HG03378 (cell line): ENCODE data around the gene HOXD3.

Experiments used
- ATAC-seq: cut with Tn5 transposase; IDR thresholded peaks from one replicate; pipeline ENCODE4 v1.9.1; 2021; ENCODE audit warnings: mild to moderate bottlenecking, moderate library complexity; ENCODE audit not compliant: unreplicated experiment

Gene HOXD3

DNA sequence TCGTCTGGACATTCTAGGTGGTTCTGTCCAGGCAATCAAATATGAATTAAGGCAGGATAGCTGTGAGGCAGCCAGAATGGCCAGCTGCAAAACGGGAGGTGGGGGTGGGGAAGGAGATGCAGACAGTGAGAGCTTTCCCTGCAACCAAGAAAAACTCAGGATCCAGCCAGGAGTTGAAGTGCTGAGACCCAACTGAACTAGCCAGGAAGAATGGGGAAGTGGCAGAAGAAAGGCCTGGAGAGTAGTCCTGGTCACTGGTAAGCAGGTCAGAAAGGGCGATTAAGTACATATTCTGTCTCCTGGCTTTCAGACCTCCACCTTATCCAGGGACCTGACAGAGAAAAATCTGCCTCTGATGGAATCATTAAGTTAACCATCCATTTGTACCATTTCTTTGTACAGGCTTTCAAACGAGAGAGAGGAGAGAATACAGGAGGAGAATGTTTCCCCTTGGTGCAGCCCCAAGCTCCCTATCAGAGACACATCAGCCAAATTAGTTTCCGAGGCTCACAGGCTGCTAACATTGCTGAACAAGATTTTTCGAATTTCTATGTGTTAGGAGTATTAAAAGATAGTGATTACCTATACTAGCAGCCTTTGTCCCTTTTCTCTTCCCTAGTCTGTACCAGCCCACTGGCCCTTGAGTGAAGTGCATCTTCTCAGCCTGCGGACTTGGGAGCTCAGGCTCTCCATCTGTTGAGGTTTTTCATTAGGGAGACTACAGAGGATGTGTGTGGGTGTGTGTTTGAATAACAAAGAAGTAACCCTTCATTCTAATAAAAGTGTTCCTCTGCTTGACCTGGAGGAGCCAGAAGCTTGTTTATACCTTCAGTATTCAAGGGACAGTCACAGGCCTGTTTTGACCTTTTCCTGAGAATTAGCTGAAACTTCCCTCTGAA is 18.9 kb downstream of the HOXD3 start:
- no peak for ATAC-seq

DNA sequence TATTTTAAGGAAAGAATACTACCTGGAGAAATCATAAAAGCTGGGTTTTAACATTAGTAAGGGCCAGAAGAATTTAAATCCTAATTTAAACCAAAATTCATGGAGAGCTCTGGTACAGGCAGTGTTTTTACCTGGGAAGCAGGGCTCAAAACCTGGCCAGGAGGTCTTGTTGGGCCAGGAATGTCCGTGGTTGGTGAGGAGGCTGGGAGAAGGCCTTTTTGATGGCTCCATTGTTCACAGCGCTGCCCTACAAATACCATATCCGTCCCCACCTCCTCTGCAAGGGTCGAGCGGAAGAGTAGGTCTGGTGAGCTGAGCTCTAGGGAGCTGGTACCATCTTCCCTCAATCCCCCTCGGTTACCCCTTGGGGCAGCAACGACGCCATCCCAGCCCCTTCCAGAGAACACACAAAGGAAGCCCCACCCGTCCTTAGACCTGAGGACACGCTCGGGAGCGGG is 20.5 kb downstream of the HOXD3 start:
- ATAC-seq, result no peak

DNA sequence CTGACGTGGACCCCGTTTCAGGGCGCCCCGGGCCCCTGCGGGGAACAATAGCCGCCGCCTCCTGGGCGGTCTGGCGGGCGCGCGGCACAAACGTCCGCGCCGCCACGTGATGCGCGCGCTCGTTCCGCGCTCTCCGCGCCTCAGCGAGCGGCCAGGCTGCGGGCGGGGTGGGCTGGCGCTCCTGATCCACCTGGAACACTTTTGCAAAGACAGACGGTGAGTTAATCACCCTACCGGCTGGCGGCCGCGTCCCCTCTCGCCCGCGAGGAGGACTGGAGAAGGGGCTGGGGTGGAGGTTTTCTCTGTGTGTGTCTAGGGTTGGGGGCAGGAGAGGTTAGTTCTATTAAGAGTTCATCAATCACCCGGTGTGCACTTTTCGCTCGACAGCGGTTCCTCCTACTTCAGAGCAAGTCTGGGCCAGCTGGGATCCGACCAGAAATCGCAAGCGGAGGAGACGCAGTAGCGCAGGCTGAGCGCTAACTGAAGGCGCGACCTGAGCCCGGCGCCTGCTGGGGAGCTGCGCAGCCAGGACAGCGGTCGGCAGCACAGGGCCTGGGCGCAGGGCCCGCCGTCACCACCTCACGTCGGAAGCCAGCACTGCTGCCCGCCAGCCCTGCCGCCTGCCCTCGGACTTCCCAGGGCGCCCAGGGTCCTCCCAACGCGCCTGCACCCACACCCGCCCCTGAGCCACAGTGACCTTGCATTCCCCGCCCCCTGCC is 21.1 kb downstream of the HOXD3 start:
- no peak for ATAC-seq

DNA sequence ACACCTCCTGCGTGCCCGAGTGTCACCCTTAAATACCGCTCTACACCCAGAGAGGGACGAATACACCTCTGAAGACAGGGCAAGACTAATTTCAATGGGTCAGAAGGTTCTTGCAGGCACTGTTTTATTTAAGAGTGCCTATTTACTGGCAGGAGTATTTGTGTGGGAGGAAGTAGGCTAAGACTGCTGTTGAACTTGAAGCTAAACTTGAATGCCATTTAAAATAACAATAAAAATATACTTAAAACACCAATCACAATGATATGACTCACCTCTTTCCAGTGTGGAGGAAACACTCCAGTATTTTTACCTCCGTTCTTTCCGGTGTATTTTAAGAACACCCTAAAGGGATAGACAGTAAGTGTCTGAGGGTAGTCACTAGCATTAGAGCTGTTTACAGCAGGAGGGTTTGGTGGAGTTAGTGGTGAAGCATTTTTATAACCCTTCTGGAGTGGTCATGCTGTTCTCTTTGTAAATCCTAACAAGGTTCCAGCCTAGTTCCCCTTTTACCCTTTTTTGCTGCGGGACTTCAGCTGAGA is 21.7 kb downstream of the HOXD3 start:
- no peak for ATAC-seq

DNA sequence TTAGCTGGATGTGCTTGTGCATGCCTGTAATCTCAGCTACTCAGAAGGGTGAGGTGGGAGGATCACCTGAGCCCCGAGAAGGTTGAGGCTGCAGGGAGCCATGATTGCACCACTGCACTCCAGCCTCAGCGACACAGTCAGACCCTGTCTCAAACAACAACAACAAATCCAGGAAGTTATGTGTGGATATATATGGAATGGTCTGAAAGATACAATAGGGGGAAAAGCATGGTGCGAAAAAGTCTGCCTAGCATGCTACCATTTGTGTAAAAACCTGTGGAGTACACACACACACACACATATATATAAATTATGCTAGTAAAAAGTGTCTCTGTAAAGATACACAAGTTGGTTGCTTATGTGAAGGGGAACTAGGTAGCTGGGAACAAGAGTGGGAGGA is 24.4 kb downstream of the HOXD3 start:
- ATAC-seq, result no peak

DNA sequence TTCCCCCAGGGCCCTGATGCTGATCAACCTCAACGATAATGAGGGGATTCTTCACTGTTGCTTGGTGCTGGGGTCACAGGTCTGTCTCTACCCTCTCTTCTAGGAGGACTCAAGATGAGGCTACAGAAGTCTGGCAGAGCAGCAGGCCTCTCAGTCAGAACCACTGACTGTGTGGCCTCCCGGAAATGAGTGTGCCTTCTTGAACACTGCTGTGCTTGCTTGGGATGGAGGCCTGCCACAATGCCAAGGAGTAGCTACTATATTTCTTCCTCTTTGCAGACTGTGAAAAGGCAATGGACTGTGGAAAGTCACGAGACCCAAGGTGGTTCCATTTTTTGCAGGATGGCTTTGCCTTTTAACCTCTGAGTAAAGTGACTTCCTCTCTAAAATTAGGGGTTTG is 25.6 kb downstream of the HOXD3 start:
- no peak for ATAC-seq

DNA sequence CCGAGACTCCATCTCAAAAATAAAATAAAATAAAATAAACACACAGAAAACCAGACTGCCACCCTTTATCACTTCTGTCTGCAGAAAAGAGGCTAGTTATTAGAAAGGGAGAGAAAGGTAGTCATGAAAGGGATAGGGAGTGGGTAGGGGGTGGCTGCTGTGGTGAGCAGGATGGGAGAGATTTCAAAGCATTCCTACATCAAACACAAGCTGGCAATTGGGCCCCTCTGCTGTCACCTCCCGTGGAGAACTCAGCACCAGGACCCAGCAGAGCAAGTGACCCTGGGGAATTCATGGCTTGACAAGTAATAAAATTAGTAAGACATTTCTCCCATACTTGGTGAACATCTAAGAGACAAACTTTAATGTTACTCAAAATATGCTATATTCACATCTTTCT is 27.6 kb downstream of the HOXD3 start:
- ATAC-seq, result no peak

DNA sequence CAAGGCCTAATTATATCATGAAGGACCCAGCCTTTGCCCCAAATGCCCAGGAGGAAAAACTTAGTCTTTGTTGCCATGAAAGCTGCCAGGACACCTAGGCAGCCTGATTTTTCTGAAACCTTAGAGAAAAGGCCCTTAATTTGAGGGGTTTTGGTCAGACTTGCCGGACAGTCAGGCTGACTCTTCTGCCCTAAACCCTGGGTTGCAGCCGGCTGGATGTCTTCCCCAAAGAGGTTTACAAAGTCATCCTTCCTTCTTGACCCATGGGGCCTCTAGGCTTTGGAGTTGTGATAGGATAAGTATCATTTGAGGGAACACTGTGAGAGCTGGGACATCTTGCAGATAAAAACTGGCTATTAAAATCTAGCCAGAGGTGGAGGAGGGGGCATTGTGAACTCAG is 28.9 kb downstream of the HOXD3 start:
- ATAC-seq, result no peak

DNA sequence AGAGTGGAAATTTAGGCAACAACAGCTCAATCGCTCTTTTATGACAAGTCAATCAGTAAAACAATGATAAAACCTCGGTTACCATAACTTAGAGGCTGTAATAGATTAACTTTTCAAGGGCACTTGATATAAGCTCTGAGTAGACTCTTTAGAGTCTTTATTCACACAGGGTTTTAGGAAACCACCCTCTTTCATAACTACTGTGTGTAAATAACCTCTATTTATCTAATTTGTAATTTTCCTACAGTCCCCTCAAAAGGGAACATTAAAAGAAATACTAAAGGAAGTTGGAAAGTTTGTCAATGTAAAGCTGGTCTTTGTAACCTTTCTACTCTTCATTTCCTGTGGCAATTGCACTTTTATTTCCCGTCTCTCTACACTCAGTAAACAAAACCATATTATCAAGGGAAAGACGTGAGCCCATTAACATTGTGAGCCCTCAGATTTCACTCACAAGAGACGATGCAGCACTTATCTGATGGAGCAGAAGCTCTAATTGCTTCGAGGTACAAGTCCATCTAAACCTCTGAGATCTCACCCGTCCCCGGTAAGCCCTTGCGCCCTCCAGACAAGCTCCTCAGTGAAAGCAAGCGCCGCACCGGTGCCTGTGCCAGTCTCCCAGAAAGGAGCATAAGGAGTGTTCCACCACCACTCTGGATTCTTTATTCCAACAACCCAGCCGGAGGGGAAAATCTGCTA is 30.2 kb downstream of the HOXD3 start:
- no peak for ATAC-seq

DNA sequence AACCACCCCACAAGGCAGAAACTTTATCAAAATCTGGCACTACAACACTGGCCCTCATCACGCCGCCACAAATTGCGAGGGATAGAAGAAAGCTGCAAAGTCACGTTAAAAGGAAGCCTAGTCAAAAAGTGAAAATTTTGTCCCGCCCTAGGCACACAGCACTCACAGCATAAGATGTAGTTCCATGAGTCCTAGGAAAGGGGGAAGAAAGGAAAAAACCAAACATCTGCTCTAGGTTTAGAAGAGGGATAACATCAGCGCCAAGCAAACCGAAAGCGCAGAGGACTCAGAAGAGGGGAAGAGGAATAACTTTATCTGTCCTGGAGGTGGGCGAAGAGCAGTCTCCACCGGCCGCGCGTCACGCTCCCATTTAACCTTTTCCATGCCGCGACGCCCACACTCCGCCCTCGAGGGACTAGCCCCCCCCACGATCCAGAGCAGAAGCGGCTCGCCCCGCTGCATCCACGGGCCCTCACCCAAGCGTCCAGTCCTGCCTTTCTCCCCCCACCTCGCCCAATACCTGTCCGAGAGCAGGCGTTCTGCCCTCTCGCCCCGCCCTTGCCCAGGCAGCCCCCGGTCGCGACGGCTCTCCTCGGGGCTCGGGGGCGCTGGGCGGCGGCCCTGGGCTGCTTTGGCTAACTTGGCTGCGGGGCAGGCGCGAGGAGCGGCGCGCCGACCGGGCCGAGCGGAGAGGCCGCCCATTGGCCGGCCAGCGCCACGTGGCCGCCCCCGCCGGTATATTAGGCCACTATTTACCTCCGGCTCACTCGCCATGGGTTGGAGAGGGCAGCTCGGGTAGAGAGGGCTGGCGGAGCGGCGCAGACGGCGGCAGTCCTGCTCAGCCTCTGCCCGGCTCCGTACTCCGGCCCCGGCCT is 31.0 kb downstream of the HOXD3 start, which contains the start of gene HOXD1:
HOXD1 (plus strand) TSS at position 770 of the 875 bp plus-strand sequence. CDS start 134 bp downstream, outside the sequence.
- ATAC-seq, result no peak

DNA sequence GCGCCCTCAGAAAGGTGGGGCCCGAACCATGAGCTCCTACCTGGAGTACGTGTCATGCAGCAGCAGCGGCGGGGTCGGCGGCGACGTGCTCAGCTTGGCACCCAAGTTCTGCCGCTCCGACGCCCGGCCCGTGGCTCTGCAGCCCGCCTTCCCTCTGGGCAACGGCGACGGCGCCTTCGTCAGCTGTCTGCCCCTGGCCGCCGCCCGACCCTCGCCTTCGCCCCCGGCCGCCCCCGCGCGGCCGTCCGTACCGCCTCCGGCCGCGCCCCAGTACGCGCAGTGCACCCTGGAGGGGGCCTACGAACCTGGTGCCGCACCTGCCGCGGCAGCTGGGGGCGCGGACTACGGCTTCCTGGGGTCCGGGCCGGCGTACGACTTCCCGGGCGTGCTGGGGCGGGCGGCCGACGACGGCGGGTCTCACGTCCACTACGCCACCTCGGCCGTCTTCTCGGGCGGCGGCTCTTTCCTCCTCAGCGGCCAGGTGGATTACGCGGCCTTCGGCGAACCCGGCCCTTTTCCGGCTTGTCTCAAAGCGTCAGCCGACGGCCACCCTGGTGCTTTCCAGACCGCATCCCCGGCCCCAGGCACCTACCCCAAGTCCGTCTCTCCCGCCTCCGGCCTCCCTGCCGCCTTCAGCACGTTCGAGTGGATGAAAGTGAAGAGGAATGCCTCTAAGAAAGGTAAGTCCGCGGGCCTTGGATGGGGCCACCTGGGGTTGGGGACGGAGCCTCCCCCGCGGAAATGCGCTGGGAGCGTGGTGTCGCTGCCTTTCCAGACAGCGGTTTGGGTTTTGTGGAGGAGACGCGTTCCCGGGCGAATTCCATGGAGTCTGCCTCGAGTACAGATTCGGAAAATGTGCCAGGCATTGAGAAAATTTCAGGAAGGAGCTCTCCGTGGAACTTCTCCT is 31.9 kb downstream of the HOXD3 start:
- no peak for ATAC-seq

DNA sequence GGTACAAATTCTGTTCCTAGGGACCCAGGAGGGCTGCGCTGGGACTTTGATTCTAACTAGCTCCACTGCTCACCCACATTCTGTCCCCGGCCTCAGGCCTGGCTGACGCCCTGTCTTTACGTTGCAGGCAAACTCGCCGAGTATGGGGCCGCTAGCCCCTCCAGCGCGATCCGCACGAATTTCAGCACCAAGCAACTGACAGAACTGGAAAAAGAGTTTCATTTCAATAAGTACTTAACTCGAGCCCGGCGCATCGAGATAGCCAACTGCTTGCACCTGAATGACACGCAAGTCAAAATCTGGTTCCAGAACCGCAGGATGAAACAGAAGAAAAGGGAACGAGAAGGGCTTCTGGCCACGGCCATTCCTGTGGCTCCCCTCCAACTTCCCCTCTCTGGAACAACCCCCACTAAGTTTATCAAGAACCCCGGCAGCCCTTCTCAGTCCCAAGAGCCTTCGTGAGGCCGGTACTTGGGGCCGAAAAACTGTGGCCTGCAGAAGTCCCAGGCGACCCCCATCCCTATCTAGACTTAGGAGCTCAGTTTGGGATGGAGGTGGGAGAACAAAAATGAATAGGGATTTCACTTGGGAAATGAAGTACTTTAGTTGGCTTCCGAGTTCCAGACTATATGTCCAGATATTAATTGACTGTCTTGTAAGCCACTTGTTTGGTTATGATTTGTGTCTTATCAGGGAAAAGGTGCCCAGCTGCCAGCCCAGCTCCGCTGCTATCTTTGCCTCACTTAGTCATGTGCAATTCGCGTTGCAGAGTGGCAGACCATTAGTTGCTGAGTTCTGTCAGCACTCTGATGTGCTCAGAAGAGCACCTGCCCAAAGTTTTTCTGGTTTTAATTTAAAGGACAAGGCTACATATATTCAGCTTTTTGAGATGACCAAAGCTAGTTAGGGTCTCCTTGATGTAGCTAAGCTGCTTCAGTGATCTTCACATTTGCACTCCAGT is 32.9 kb downstream of the HOXD3 start:
- no peak for ATAC-seq

DNA sequence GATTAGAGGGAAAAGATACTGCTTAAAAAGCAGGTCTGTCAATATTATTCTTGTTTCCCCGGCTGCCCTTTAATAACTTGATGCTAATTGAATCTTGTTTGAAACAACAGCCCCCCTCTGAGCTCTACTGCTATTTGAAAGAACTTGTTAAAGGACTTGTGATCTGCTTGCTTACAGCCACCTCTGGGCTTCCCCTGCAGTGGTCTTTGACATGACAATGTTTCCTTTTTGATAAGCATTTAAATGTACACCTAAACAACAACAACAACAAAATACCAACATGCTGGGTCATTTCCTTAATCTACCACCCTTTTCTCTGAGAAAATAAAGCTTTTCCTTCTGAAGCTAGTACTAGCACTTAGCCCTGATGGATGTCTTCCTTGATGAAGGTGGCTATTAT is 35.2 kb downstream of the HOXD3 start:
- no peak for ATAC-seq

DNA sequence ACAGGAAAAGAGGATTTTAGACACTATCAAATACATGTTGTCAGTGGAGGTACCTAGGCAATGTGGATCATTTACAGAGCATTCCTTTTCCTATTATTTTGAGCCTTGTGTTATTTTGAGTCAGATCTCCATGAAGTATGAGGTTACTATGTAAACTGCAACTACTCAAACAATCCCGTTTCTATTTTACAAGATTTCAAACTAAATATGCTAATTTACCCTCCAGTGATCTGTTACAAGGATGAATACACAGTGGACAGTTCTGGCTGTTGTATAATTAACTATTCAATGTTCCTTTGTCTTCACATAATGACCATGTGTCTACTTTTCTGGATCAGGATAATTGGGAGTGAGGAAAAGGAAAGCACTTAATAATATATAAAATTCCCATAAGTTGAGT is 35.9 kb downstream of the HOXD3 start:
- ATAC-seq, result no peak

DNA sequence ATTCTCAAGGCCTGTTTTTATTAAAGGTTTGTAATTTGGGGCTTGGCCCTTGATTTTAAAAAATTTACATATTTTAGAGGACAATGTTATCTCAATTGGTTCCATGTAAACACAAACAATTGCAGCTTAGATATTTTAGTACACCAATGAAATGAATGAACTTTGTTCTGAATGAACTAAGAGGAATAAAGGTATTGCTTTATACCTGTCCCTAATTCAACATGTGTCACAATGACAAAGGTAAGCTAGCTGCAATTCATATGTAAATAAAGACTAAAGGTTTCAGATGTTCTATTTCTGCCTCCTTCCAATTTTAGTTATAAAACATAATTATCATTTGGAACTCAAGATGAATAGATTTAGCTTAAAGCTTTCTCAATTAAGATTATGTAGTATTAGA is 42.8 kb downstream of the HOXD3 start:
- no peak for ATAC-seq

DNA sequence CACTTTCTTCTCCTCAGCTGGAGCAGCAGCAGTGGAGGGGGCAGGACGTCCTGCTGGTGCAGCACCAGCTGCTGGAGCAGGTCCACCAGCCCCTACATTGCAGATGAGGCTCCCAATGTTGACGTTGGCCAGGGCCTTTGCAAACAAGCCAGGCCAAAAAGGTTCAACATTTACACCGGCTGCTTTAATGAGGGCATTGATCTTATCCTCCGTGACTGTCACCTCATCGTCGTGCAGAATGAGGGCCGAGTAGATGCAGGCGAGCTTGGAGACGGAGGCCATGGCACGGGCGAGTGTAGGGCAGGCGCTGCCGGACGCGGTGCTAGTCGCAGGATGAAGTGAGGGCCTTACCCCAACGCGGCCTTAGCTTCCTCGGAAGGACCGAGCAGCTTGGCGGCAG is 43.9 kb downstream of the HOXD3 start:
- no peak for ATAC-seq

DNA sequence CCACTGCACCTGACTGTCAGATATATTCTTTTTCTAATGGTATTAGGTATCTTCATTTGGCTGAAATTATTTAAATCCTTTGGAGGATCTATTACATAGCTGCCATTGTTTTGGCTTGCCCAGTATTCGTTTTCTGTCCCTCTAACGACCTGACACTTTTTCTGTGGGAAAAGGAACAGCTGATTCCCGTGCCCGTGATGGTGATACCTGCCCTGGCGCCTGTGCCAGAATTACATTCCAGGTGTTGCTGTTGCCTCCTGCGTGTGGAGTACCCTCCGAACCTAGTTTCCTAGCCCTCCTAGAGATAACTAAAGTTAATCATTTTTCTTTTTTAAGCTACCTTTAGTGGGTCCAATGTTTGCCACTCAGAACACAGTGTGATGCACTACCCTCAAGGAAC is 45.4 kb downstream of the HOXD3 start:
- ATAC-seq, result no peak

DNA sequence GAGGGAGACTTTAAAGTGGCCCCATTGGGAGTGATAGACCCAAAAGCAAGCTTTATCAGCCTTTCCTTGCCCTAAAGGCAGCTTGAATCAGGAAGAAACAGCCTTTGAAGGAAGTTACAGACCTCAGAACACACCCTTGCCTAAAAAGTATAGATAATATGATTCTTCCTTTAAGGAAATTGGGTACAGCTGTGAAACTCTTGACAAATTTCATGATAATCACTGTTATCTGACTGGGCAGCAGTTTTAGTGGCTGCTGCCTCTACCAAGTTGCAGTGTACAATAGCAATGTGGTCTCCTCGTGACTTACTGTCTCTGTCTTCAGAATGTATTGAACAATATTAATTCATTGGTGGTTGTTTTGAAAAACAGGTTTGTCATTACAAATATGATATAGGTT is 48.0 kb downstream of the HOXD3 start:
- ATAC-seq, result no peak
